ENCODE results near the gene NOS3. TPM values are rescaled to one million over a fixed set of nuclear protein-coding genes. Genes with fewer than 3 reads are reported as not detected.

NOS3 gene
- total and polyA plus RNA-seq, 9 of the 15 experiments (the other 6 are each of a cell fraction or from before 2014, with no cell fraction given): 1.1 to 121 (median 23.6) TPM

DNA sequence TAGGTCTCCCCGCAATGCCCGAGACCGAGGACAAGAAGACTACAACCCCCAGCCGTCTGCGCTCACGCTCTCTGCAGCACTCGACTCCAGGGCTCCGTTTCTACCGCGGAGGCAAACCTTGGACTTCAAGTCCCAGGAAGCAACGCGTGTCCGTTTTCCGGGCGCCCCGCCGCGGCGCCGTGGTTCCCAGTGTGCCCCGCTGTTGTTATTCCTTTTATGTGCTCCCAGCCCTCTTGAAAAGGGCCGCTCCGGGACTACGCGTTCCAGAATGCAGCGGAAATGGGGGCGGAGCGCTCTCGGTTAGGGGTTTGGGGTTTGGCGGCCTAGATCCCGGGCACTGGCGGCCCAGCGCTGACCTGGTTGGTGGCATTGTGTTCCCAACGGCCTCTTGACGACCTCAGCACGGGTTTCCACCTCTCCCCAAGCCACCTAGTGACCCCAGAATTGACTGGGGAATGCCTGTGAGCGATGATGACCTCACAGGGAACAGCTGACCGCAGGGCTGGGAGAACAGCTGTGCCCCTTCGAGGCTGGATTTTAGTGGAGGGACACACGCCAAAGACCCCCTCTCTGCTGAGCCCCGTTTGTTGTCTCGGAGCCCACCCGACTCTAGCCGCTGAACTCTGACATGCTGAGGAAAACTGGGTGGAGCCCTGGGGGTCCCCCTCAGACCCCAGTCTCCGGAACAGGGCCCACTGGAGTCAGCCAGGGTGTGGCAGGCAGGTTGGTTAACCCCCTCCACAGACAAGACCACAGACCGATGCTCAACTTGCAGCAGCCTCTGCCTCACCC, 67.4 kb downstream of the NOS3 start (continued):
- TF ChIP-seq, protein P1, sequence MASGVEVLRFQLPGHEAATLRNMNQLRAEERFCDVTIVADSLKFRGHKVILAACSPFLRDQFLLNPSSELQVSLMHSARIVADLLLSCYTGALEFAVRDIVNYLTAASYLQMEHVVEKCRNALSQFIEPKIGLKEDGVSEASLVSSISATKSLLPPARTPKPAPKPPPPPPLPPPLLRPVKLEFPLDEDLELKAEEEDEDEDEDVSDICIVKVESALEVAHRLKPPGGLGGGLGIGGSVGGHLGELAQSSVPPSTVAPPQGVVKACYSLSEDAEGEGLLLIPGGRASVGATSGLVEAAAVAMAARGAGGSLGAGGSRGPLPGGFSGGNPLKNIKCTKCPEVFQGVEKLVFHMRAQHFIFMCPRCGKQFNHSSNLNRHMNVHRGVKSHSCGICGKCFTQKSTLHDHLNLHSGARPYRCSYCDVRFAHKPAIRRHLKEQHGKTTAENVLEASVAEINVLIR (CRISPR knock-in tag; IDR thresholded peaks at IDR 0.05): peak; percentile 45; the same call in 1 of the 2 replicates
- no peak for TF ChIP-seq NEUROD1 (IDR thresholded peaks at IDR 0.05; ENCODE audit: borderline replicate concordance, low read depth, low read length, partially characterized antibody)
- TF ChIP-seq ARHGAP35 (IDR thresholded peaks at IDR 0.05; ENCODE audit: partially characterized antibody): no peak
- peak; percentile 62 for TF ChIP-seq DPF2 (IDR thresholded peaks at IDR 0.05)
- peak in 1 of 2 experiments; percentile 68; a peak in 1 of 3 replicates for TF ChIP-seq CBX3 (IDR thresholded peaks at IDR 0.05; ENCODE audit: borderline replicate concordance in 1 of 2, low read length in 2 of 2)
- TF ChIP-seq, protein P2, sequence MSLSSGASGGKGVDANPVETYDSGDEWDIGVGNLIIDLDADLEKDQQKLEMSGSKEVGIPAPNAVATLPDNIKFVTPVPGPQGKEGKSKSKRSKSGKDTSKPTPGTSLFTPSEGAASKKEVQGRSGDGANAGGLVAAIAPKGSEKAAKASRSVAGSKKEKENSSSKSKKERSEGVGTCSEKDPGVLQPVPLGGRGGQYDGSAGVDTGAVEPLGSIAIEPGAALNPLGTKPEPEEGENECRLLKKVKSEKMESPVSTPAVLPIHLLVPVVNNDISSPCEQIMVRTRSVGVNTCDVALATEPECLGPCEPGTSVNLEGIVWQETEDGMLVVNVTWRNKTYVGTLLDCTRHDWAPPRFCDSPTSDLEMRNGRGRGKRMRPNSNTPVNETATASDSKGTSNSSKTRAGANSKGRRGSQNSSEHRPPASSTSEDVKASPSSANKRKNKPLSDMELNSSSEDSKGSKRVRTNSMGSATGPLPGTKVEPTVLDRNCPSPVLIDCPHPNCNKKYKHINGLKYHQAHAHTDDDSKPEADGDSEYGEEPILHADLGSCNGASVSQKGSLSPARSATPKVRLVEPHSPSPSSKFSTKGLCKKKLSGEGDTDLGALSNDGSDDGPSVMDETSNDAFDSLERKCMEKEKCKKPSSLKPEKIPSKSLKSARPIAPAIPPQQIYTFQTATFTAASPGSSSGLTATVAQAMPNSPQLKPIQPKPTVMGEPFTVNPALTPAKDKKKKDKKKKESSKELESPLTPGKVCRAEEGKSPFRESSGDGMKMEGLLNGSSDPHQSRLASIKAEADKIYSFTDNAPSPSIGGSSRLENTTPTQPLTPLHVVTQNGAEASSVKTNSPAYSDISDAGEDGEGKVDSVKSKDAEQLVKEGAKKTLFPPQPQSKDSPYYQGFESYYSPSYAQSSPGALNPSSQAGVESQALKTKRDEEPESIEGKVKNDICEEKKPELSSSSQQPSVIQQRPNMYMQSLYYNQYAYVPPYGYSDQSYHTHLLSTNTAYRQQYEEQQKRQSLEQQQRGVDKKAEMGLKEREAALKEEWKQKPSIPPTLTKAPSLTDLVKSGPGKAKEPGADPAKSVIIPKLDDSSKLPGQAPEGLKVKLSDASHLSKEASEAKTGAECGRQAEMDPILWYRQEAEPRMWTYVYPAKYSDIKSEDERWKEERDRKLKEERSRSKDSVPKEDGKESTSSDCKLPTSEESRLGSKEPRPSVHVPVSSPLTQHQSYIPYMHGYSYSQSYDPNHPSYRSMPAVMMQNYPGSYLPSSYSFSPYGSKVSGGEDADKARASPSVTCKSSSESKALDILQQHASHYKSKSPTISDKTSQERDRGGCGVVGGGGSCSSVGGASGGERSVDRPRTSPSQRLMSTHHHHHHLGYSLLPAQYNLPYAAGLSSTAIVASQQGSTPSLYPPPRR (CRISPR knock-in tag; IDR thresholded peaks at IDR 0.05; ENCODE audit: borderline replicate concordance): 0 out of 2 replicates have a peak, but pooled peaks have one; percentile 18
- TF ChIP-seq PURB (CRISPR knock-in tag; IDR thresholded peaks at IDR 0.05; ENCODE audit: low read depth): no peak
- no peak for TF ChIP-seq SMC3 (conservative IDR thresholded peaks at IDR 0.05; ENCODE audit: insufficient read depth, low read depth, low read length)
- TF ChIP-seq ZC3H11A (IDR thresholded peaks at IDR 0.05; ENCODE audit: low read depth, low read length): no peak
- TF ChIP-seq ZNF140 (CRISPR knock-in tag; IDR thresholded peaks at IDR 0.05): no peak
- TF ChIP-seq, protein P3, sequence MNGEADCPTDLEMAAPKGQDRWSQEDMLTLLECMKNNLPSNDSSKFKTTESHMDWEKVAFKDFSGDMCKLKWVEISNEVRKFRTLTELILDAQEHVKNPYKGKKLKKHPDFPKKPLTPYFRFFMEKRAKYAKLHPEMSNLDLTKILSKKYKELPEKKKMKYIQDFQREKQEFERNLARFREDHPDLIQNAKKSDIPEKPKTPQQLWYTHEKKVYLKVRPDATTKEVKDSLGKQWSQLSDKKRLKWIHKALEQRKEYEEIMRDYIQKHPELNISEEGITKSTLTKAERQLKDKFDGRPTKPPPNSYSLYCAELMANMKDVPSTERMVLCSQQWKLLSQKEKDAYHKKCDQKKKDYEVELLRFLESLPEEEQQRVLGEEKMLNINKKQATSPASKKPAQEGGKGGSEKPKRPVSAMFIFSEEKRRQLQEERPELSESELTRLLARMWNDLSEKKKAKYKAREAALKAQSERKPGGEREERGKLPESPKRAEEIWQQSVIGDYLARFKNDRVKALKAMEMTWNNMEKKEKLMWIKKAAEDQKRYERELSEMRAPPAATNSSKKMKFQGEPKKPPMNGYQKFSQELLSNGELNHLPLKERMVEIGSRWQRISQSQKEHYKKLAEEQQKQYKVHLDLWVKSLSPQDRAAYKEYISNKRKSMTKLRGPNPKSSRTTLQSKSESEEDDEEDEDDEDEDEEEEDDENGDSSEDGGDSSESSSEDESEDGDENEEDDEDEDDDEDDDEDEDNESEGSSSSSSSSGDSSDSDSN (IDR thresholded peaks at IDR 0.05; ENCODE audit: borderline replicate concordance in 1 of 2, low read depth in 2 of 2, low read length in 2 of 2): 0 out of 4 replicates have a peak, but pooled peaks of 1 of the 2 experiments have one; percentile 13
- TF ChIP-seq BDP1 (IDR thresholded peaks at IDR 0.05; ENCODE audit: insufficient read depth, insufficient read length): no peak
- TF ChIP-seq, protein P4, sequence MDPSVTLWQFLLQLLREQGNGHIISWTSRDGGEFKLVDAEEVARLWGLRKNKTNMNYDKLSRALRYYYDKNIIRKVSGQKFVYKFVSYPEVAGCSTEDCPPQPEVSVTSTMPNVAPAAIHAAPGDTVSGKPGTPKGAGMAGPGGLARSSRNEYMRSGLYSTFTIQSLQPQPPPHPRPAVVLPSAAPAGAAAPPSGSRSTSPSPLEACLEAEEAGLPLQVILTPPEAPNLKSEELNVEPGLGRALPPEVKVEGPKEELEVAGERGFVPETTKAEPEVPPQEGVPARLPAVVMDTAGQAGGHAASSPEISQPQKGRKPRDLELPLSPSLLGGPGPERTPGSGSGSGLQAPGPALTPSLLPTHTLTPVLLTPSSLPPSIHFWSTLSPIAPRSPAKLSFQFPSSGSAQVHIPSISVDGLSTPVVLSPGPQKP (CRISPR knock-in tag; IDR thresholded peaks at IDR 0.05): no peak
- no peak for TF ChIP-seq MTA2 (IDR thresholded peaks at IDR 0.05; ENCODE audit: low read depth)
- TF ChIP-seq ZNF263 (CRISPR knock-in tag; IDR thresholded peaks at IDR 0.05; ENCODE audit: borderline replicate concordance): no peak
- no peak; the same call in 1 of the 2 replicates for TF ChIP-seq ZNF431 (CRISPR knock-in tag; IDR thresholded peaks at IDR 0.05)

Data from K562 (cell line).